IMR-90 (cell line): ENCODE data around the gene GTF2F2. TPM values are rescaled to one million over a fixed set of nuclear protein-coding genes. Genes with fewer than 3 reads are reported as not detected.

Source experiments
- ATAC-seq: fragments of 200-7000 bp; cut with Tn5 transposase; 2 replicates; pipeline ENCODE4 v1.9.1; 2020; ENCODE audit warnings: low read depth, mild to moderate bottlenecking, moderate library complexity
- BruUV-seq: library from RNA; stranded (reverse); fragments of 400-500 nt; replicated peaks from 2 replicates; lab custom pipeline; 2021; lab: Mats Ljungman, UMichigan
- CTCF ChIA-PET: fragments of 300-600 bp; formaldehyde crosslinking; extraction: SDS; loops from one replicate; lab custom pipeline; 2021; ENCODE audit warnings: antibody characterized with exemption; lab: Yijun Ruan, JAX
- POLR2A ChIA-PET: fragments of 300-600 bp; sonication (Branson Sonifier 250); formaldehyde crosslinking; loops from one replicate; lab custom pipeline; 2022; ENCODE audit warnings: antibody characterized with exemption; ENCODE audit not compliant: unreplicated experiment; lab: Charles Lee
- DNase-seq: peaks from one replicate; pipeline ENCODE4 v3.0.0; 2013
- H2AFZ ChIP-seq: replicated peaks from 2 replicates; pipeline ENCODE3; 2013; ENCODE audit warnings: low read length, mild to moderate bottlenecking; ENCODE audit not compliant: poor library complexity
- H2AK5ac ChIP-seq: 2 replicates; pipeline ENCODE4 v1.6.1; 2013; ENCODE audit warnings: low read depth, low read length, inconsistent platforms
- H2AK9ac ChIP-seq: replicated peaks from 2 replicates; pipeline ENCODE3; 2013; ENCODE audit warnings: mild to moderate bottlenecking, low read depth, low read length, moderate library complexity; ENCODE audit not compliant: poor library complexity
- H2BK120ac ChIP-seq: 2 replicates; pipeline ENCODE4 v1.6.1; 2013; ENCODE audit warnings: low read depth, low read length, inconsistent platforms
- H2BK15ac ChIP-seq: 3 replicates; pipeline ENCODE4 v1.6.1; 2013; ENCODE audit warnings: low read depth, low read length, inconsistent platforms
- H2BK20ac ChIP-seq: 2 replicates; pipeline ENCODE4 v1.6.1; 2013; ENCODE audit warnings: low read depth, mild to moderate bottlenecking, inconsistent platforms, low read length, moderate library complexity
- H2BK5ac ChIP-seq: 2 replicates; pipeline ENCODE4 v1.6.1; 2013; ENCODE audit warnings: mild to moderate bottlenecking, low read depth, low read length, inconsistent platforms; ENCODE audit not compliant: poor library complexity, severe bottlenecking
- H3K14ac ChIP-seq: replicated peaks from 2 replicates; pipeline ENCODE4 v1.6.1; 2013; ENCODE audit warnings: low read depth, low read length, inconsistent platforms
- H3K18ac ChIP-seq: 2 replicates; pipeline ENCODE4 v1.6.1; 2013; ENCODE audit warnings: low read depth, low read length, control low read depth
- H3K23ac ChIP-seq: 2 replicates; pipeline ENCODE4 v1.6.1; 2013; ENCODE audit warnings: low read depth, low read length, inconsistent platforms
- H3K27ac ChIP-seq: 2 replicates; pipeline ENCODE4 v1.5.1; 2013; ENCODE audit warnings: mild to moderate bottlenecking, control low read depth, low read length; ENCODE audit not compliant: insufficient read depth
- H3K27me3 ChIP-seq: 2 replicates; pipeline ENCODE4 v1.6.1; 2013; ENCODE audit warnings: low read length; ENCODE audit not compliant: control insufficient read depth, insufficient read depth
- H3K36me3 ChIP-seq: 2 replicates; pipeline ENCODE4 v1.6.1; 2013; ENCODE audit warnings: low read length, mixed read lengths; ENCODE audit not compliant: control insufficient read depth, insufficient read depth
- H3K4ac ChIP-seq: 2 replicates; pipeline ENCODE4 v1.6.1; 2013; ENCODE audit warnings: low read depth, low read length, inconsistent platforms
- H3K4me1 ChIP-seq: 2 replicates; pipeline ENCODE4 v1.6.1; 2013; ENCODE audit warnings: low read length, mixed read lengths; ENCODE audit not compliant: control insufficient read depth, insufficient read depth
- H3K4me2 ChIP-seq: 2 replicates; pipeline ENCODE4 v1.6.1; 2013; ENCODE audit warnings: low read depth, mild to moderate bottlenecking, control low read depth, low read length, moderate library complexity
- H3K4me3 ChIP-seq: 2 replicates; pipeline ENCODE4 v1.5.1; 2013; ENCODE audit warnings: low read depth, mild to moderate bottlenecking, control low read depth, low read length, moderate library complexity; ENCODE audit not compliant: insufficient read depth
- H3K56ac ChIP-seq: 2 replicates; pipeline ENCODE4 v1.6.1; 2013; ENCODE audit warnings: low read length, inconsistent platforms; ENCODE audit not compliant: insufficient read depth; ENCODE audit errors: extremely low read depth
- H3K79me1 ChIP-seq, 2 experiments: 2 replicates each; pipeline ENCODE4 v1.6.1; 2013; ENCODE audit warnings: low read length in 2 of 2, inconsistent platforms in 1 of 2, low read depth in 1 of 2
- H3K9ac ChIP-seq: 2 replicates; pipeline ENCODE4 v1.6.1; 2013; ENCODE audit warnings: low read depth, low read length, control low read depth
- H3K9me1 ChIP-seq: 2 replicates; pipeline ENCODE4 v1.6.1; 2013; ENCODE audit warnings: low read length, inconsistent platforms; ENCODE audit not compliant: insufficient read depth
- H3K9me3 ChIP-seq: 2 replicates; pipeline ENCODE4 v1.6.1; 2013; ENCODE audit warnings: low read length; ENCODE audit not compliant: control insufficient read depth, insufficient read depth
- H4K20me1 ChIP-seq: 2 replicates; pipeline ENCODE4 v1.6.1; 2013; ENCODE audit warnings: low read length, inconsistent platforms; ENCODE audit not compliant: insufficient read depth
- H4K5ac ChIP-seq: 2 replicates; pipeline ENCODE4 v1.6.1; 2013; ENCODE audit warnings: mild to moderate bottlenecking, low read depth, low read length, control low read depth
- H4K8ac ChIP-seq, 2 experiments: 2 replicates each; pipeline ENCODE4 v1.6.1; 2013; ENCODE audit warnings: low read depth in 2 of 2, low read length in 2 of 2, control low read depth in 1 of 2, inconsistent platforms in 1 of 2
- H4K91ac ChIP-seq: 2 replicates; pipeline ENCODE4 v1.6.1; 2013; ENCODE audit warnings: low read depth, low read length, inconsistent platforms; ENCODE audit not compliant: insufficient read depth
- BHLHE40 ChIP-seq: fragments of 150-350 bp; IDR thresholded peaks from 2 replicates; pipeline ENCODE4 v1.6.1; 2016; ENCODE audit warnings: mild to moderate bottlenecking, low read depth, low read length
- CEBPB ChIP-seq: IDR thresholded peaks from 2 replicates; pipeline ENCODE4 v1.6.1; 2012; ENCODE audit warnings: low read depth, low read length, improper control_type of control experiment
- CHD1 ChIP-seq: IDR thresholded peaks from 2 replicates; pipeline ENCODE4 v1.6.1; 2012; ENCODE audit warnings: low read depth, low read length, improper control_type of control experiment
- FOS ChIP-seq: fragments of 150-350 bp; IDR thresholded peaks from 2 replicates; pipeline ENCODE4 v1.6.1; 2016; ENCODE audit warnings: low read depth, low read length
- MAFK ChIP-seq: IDR thresholded peaks from 2 replicates; pipeline ENCODE4 v1.6.1; 2012; ENCODE audit warnings: low read depth, low read length, improper control_type of control experiment
- MXI1 ChIP-seq: IDR thresholded peaks from 2 replicates; pipeline ENCODE4 v1.6.1; 2012; ENCODE audit warnings: low read depth, mild to moderate bottlenecking, low read length, moderate library complexity, borderline replicate concordance
- NFE2L2 ChIP-seq: fragments of 150-350 bp; IDR thresholded peaks from 2 replicates; pipeline ENCODE4 v1.6.1; 2016; ENCODE audit warnings: low read depth, mild to moderate bottlenecking, low read length
- POLR2A ChIP-seq: IDR thresholded peaks from 2 replicates; pipeline ENCODE4 v1.6.1; 2012; ENCODE audit warnings: mild to moderate bottlenecking, low read depth, low read length
- RAD21 ChIP-seq: IDR thresholded peaks from 2 replicates; pipeline ENCODE4 v1.6.1; 2012; ENCODE audit warnings: low read length, improper control_type of control experiment
- RFX5 ChIP-seq: IDR thresholded peaks from 2 replicates; pipeline ENCODE4 v1.8.0; 2012; ENCODE audit warnings: low read depth, mild to moderate bottlenecking, low read length, moderate library complexity
- SMC3 ChIP-seq: fragments of 150-350 bp; IDR thresholded peaks from 2 replicates; pipeline ENCODE4 v1.6.1; 2016; ENCODE audit warnings: low read depth, mild to moderate bottlenecking, antibody characterized with exemption, low read length, moderate library complexity
- WGBS, 2 experiments: methylation state at CpG; one replicate each; pipeline versions ENCODE4 v1.1.5 to v1.1.7; 2013; ENCODE audit warnings: missing lambda C conversion rate in 2 of 2; ENCODE audit not compliant: insufficient read length in 1 of 2; ENCODE audit errors: extremely low coverage in 2 of 2; 5-methylcytosine and 5-hydroxymethylcytosine counted together
- dilution Hi-C: fragments of 300-500 bp; cut with HindIII; formaldehyde crosslinking; loops from one replicate; pipeline ENCODE4 v1.14.3; 2018; ENCODE audit warnings: low sequenced_read_pairs; ENCODE audit not compliant: unreplicated experiment
- in situ Hi-C: fragments of 300-500 bp; cut with MboI; formaldehyde crosslinking; loops from 3 replicates; pipeline ENCODE4 v1.14.3; 2019; ENCODE audit warnings: low sequenced_read_pairs, inconsistent platforms, mixed read lengths
- intact Hi-C: fragments of 100-400 bp; cut with micrococcal nuclease; formaldehyde crosslinking; loops from 2 replicates; pipeline ENCODE4 v1.10.0; 2022
- polyA plus RNA-seq, 3 experiments: library from polyadenylated mRNA; depleted of rRNA; stranded (reverse); fragments of >200 nt; gene quantifications; 2 replicates each; pipeline ENCODE4 v1.2.3, GENCODE V29; 2012; ENCODE audit warnings: low replicate concordance in 1 of 3
- total RNA-seq: library from RNA; depleted of rRNA; stranded (reverse); fragments of >200 nt; gene quantifications from 2 replicates; pipeline ENCODE4 v1.2.3, GENCODE V29; 2012
- TF ChIP-seq, protein P1 (sequence below): fragments of 150-350 bp; IDR thresholded peaks from 2 replicates; pipeline ENCODE4 v1.6.1; 2016; ENCODE audit warnings: low read depth, mild to moderate bottlenecking, low read length, moderate library complexity, borderline replicate concordance
- TF ChIP-seq, protein P2 (sequence below): fragments of 150-350 bp; IDR thresholded peaks from 2 replicates; pipeline ENCODE4 v1.6.1; 2017; ENCODE audit warnings: mild to moderate bottlenecking, antibody characterized with exemption, low read length, low read depth
- TF ChIP-seq, protein P3 (sequence below): conservative IDR thresholded peaks from 2 replicates; pipeline ENCODE4 v1.5.1; 2012; ENCODE audit warnings: mild to moderate bottlenecking, low read depth, low read length, improper control_type of control experiment

The GTF2F2 gene
- total and polyA plus RNA-seq, 2 of the 4 experiments (the other 2 are of a cell fraction), result 16.5 to 21.0 TPM

DNA sequence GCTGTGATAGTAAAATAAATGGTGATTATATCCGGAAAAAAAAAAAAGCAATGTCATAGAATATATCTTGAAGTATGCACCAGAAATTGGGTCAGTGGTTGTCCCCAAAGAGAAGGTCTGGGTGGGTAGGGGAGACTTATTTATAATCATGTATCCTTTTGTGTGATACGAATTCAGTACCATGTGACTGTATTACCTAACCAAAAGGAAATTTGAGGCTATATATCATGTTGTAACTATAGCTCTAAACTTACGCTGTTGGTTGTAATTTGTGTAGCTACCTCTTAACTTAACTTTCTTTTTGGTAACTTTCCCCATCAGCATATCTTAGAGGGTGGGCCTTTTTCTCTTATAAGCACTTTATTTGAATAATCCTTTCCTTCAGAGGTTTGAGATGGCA is 105.7 kb downstream of the GTF2F2 start:
- H3K23ac ChIP-seq, result no peak overlapping the region
- in situ Hi-C loops, result no loop called here
- H3K9ac ChIP-seq, result no peak overlapping the region
- no peak overlapping the region for H3K56ac ChIP-seq
- peaks cover 3% of the 10 kb centered on the region; the same call in 1 of the 2 replicates for H3K9me1 ChIP-seq
- no peak overlapping the region for H3K14ac ChIP-seq
- no peak overlapping the region for H4K5ac ChIP-seq
- H2BK5ac ChIP-seq, result no peak overlapping the region
- no peak overlapping the region for H2AK5ac ChIP-seq
- H4K20me1 ChIP-seq, result no peaks in the 10 kb centered on the region
- H4K8ac ChIP-seq, result no peak overlapping the region; a peak in 1 of 4 replicates
- WGBS, 2 experiments, result no CpG with 5 or more reads among the region's 3 CpGs
- H3K4me1 ChIP-seq, result peaks cover 2% of the 10 kb centered on the region; the same call in 1 of the 2 replicates
- H2BK20ac ChIP-seq, result no peak overlapping the region
- H3K9me3 ChIP-seq, result no peaks in the 10 kb centered on the region
- H2BK15ac ChIP-seq, result no peak overlapping the region
- BruUV-seq, result no TSS peak
- dilution Hi-C loops, result no loop called here
- H3K27me3 ChIP-seq, result no peaks in the 10 kb centered on the region
- 0 out of 2 replicates have a peak, but pooled peaks cover 2% of the 10 kb centered on the region for H3K36me3 ChIP-seq
- ChIA-PET POLR2A (no interaction called here), CTCF (no interaction called here)
- peaks cover 28 to 40% of the 10 kb centered on the region in 2 experiments for H3K79me1 ChIP-seq
- H3K4ac ChIP-seq, result no peak overlapping the region
- TF ChIP-seq FOS (no peak), CEBPB (no peak), SMC3 (no peak), RFX5 (no peak), RAD21 (no peak), MAFK (no peak), MXI1 (no peak), NFE2L2 (no peak), POLR2A (no peak), BHLHE40 (no peak), CHD1 (no peak)
- TF ChIP-seq, protein P1, sequence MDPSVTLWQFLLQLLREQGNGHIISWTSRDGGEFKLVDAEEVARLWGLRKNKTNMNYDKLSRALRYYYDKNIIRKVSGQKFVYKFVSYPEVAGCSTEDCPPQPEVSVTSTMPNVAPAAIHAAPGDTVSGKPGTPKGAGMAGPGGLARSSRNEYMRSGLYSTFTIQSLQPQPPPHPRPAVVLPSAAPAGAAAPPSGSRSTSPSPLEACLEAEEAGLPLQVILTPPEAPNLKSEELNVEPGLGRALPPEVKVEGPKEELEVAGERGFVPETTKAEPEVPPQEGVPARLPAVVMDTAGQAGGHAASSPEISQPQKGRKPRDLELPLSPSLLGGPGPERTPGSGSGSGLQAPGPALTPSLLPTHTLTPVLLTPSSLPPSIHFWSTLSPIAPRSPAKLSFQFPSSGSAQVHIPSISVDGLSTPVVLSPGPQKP, result no peak
- TF ChIP-seq, protein P2, sequence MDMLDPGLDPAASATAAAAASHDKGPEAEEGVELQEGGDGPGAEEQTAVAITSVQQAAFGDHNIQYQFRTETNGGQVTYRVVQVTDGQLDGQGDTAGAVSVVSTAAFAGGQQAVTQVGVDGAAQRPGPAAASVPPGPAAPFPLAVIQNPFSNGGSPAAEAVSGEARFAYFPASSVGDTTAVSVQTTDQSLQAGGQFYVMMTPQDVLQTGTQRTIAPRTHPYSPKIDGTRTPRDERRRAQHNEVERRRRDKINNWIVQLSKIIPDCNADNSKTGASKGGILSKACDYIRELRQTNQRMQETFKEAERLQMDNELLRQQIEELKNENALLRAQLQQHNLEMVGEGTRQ, result no peak
- TF ChIP-seq, protein P3, sequence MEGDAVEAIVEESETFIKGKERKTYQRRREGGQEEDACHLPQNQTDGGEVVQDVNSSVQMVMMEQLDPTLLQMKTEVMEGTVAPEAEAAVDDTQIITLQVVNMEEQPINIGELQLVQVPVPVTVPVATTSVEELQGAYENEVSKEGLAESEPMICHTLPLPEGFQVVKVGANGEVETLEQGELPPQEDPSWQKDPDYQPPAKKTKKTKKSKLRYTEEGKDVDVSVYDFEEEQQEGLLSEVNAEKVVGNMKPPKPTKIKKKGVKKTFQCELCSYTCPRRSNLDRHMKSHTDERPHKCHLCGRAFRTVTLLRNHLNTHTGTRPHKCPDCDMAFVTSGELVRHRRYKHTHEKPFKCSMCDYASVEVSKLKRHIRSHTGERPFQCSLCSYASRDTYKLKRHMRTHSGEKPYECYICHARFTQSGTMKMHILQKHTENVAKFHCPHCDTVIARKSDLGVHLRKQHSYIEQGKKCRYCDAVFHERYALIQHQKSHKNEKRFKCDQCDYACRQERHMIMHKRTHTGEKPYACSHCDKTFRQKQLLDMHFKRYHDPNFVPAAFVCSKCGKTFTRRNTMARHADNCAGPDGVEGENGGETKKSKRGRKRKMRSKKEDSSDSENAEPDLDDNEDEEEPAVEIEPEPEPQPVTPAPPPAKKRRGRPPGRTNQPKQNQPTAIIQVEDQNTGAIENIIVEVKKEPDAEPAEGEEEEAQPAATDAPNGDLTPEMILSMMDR, result no peak
- no peak overlapping the region for H2BK120ac ChIP-seq
- H2AK9ac ChIP-seq, result no peak overlapping the region
- no peak overlapping the region for H2AFZ ChIP-seq
- H3K18ac ChIP-seq, result no peak overlapping the region
- H3K4me2 ChIP-seq, result no peak overlapping the region
- no peak overlapping the region for H4K91ac ChIP-seq
- intact Hi-C loops, result no loop called here
- DNase-seq (no peak), ATAC-seq (no peak)
- no peak overlapping the region for H3K27ac ChIP-seq
- H3K4me3 ChIP-seq, result no peak overlapping the region
